Epithelial cell of esophagus (primary cell): Measurements from ENCODE around the gene NOL3.
A peak's percentile ranks its signal among the peaks of the same experiment; 100 is the strongest.

Experiments
- DNase-seq: peaks from one replicate; pipeline ENCODE4 v3.0.0; 2010; ENCODE audit warnings: low read depth
- H3K4me3 ChIP-seq: 2 replicates; pipeline ENCODE4 v1.5.1; 2011; ENCODE audit warnings: mild to moderate bottlenecking, low read length, control low read depth
- TF ChIP-seq, protein P1 (sequence below): IDR thresholded peaks from 2 replicates; pipeline ENCODE4 v1.5.1; 2011; ENCODE audit warnings: low read depth, mild to moderate bottlenecking, low read length, control low read depth, inconsistent platforms; ENCODE audit not compliant: insufficient read depth; ENCODE audit errors: missing control alignments

Gene NOL3

DNA sequence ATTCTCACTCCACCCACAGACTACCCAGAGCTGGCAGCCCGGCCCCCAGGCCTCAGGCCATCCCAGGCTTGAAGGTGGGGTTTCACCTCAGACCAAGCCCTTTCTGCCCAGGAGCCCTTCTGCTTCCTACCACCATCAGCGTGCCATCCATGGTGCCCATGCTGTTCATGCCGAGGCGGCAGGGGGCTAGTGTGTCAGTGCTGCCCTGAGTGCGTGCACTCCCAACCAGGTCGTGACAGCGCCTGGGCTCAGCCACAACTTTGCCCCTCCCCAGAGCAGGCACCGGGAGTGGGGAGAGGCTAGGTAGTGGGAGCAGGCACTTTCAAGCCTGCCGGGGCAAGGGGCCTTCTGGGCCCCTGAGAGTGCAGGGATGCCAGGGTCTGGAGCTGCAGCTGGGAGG is 28.0 kb upstream of the NOL3 start:
- TF ChIP-seq, protein P1, sequence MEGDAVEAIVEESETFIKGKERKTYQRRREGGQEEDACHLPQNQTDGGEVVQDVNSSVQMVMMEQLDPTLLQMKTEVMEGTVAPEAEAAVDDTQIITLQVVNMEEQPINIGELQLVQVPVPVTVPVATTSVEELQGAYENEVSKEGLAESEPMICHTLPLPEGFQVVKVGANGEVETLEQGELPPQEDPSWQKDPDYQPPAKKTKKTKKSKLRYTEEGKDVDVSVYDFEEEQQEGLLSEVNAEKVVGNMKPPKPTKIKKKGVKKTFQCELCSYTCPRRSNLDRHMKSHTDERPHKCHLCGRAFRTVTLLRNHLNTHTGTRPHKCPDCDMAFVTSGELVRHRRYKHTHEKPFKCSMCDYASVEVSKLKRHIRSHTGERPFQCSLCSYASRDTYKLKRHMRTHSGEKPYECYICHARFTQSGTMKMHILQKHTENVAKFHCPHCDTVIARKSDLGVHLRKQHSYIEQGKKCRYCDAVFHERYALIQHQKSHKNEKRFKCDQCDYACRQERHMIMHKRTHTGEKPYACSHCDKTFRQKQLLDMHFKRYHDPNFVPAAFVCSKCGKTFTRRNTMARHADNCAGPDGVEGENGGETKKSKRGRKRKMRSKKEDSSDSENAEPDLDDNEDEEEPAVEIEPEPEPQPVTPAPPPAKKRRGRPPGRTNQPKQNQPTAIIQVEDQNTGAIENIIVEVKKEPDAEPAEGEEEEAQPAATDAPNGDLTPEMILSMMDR, result no peak
- no peak overlapping the region for H3K4me3 ChIP-seq
- no peak for DNase-seq

DNA sequence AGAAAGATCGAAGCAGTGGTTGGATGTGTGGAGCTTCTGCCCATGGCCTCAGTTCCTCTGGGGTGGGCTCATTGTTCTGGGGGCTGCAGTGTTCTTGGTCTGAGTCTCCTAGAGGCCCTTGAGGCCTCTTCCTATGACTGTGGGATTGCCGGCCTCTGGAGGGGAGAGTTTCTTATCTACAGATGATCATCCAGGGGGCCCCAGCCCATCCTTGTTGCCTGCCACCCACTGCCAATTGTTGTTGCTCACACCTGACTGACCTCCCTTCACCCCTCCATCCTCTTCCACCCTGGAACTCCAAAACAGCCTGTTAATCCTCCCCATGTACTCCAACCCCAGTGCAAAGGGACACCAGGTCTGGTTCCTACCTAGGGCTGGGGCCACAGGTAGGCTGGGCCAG is 25.4 kb upstream of the NOL3 start:
- no peak overlapping the region for H3K4me3 ChIP-seq
- DNase-seq, result no peak
- TF ChIP-seq, protein P1, result no peak

DNA sequence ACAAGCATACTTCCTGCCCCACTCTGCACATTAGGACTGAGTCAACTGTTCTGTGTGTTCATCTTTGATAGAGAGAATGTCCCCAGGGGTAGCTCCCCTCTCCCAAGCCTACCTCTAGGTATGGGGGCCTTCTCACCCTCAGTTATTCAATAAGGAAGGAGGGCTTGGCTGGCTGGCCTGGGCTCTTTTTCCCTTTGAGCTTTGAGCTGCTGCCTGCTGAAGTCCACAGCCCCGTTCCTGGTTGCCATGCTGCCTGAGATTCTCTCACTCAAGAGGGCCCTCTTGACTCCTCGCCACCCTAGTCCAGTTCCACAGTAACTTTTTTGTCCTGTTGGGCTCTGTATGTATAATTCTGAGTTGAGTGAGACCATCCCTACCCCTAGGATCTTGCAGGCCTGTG is 24.6 kb upstream of the NOL3 start:
- no peak overlapping the region for H3K4me3 ChIP-seq
- TF ChIP-seq, protein P1, result no peak
- no peak for DNase-seq

DNA sequence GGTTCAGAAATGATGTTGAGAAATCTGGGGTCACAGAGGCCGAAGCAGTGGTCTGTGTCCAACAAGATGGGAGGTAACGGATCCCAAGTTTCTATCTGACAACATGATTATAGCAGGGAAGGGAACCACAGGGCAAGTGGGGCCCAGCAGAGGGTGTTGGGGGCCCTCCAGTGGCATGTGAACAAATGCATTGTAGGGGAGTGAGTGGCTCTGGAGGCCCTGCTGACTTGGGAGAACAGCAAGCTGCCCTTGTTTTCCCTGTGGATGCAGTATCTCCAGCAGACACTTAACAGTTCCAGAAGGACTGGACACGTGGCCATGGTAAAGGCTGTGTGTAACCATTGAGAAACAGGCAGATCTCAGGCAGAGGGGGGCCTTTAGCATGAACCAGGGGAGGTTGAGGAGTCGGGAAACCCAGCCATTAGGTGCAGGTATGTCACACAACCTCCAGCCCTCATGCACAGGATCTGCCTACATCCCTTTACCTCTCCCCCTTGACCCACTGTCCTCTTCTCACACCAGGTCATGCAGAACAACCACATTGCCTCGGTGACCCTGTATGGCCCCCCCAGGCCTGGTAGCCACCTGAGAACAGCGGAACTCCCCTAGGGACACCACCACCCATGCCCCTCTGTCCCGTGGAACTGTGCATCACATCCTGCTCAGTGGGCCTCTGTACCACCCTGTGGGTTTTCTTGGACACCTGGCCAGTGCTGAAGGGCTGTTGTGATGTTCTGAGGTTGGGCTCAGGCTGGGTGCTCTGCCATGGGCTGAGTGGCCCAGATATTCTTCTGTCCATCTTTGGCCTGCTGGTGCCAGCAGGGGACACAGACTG is 23.6 kb upstream of the NOL3 start:
- TF ChIP-seq, protein P1, result no peak
- DNase-seq, result no peak
- no peak overlapping the region for H3K4me3 ChIP-seq

DNA sequence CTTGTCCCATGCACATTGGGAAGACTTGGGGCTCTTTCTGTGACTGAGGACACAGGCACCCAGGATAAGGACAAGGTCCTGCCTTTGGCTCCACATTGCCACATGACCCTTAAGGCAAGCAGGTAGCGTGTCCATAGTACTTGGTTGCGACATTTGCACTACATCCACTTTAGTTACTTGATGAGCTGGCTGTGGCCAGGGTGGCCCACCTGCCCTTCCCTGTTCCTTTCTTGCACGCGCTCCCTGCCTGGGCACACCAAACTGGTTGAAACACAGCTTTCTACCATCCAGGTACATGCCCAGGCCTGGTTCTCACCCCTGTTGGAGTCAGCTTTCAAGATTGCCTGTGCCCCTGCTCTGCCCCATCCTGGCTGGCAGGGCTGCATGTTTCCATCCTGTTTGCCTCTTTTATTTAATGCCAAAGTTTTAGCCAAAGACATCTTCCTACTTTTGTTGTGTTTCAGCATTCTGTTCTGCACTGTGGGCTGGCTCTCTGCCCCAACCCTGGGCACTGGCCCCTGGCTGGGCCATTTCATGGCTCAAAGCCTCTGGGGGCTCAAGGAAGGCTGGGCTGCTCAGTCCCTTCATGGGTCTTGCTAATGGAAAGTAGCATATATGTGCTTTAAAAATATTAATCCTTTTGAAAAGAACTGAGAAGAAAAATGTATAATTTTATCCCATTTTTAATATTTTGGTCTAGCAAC is 22.7 kb upstream of the NOL3 start:
- H3K4me3 ChIP-seq, result no peak overlapping the region
- TF ChIP-seq, protein P1, result no peak

DNA sequence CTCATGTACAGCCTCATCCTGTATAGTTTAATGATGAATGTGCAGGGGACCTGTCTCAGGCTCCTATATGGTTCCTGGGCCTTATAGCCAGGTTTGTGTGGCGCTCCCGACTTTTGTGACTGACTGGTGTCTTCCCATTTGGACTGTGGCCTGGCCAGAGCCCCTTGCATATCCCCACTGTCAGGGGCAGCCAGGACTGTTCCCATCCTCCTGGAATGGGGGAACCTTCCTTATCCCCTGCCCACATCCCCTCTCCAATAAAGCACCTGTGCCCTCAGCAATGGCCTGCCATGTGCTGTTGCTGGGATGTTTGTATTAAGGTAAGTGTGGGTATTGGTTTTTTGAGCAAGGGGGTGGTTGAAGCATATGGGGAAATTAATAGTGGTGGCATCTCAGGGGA is 22.1 kb upstream of the NOL3 start:
- no peak overlapping the region for H3K4me3 ChIP-seq
- DNase-seq, result no peak
- TF ChIP-seq, protein P1, result no peak

More for the DNA sequence above, 22.7 kb upstream of the NOL3 start:
- DNase-seq, result peak; percentile 69
